GM21528 (cell line): ENCODE measurements around the gene UBE2R2.
"Not testable (repeated sequence)": the region's sequence is repeated elsewhere in the genome, so short reads cannot be mapped to it uniquely, and the experiment has no call there.

ENCODE experiments used
- ATAC-seq: cut with Tn5 transposase; IDR thresholded peaks from one replicate; pipeline ENCODE4 v1.9.1; 2021; ENCODE audit warnings: mild to moderate bottlenecking, moderate library complexity; ENCODE audit not compliant: unreplicated experiment, low FRiP score

The UBE2R2 gene, protein sequence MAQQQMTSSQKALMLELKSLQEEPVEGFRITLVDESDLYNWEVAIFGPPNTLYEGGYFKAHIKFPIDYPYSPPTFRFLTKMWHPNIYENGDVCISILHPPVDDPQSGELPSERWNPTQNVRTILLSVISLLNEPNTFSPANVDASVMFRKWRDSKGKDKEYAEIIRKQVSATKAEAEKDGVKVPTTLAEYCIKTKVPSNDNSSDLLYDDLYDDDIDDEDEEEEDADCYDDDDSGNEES

DNA sequence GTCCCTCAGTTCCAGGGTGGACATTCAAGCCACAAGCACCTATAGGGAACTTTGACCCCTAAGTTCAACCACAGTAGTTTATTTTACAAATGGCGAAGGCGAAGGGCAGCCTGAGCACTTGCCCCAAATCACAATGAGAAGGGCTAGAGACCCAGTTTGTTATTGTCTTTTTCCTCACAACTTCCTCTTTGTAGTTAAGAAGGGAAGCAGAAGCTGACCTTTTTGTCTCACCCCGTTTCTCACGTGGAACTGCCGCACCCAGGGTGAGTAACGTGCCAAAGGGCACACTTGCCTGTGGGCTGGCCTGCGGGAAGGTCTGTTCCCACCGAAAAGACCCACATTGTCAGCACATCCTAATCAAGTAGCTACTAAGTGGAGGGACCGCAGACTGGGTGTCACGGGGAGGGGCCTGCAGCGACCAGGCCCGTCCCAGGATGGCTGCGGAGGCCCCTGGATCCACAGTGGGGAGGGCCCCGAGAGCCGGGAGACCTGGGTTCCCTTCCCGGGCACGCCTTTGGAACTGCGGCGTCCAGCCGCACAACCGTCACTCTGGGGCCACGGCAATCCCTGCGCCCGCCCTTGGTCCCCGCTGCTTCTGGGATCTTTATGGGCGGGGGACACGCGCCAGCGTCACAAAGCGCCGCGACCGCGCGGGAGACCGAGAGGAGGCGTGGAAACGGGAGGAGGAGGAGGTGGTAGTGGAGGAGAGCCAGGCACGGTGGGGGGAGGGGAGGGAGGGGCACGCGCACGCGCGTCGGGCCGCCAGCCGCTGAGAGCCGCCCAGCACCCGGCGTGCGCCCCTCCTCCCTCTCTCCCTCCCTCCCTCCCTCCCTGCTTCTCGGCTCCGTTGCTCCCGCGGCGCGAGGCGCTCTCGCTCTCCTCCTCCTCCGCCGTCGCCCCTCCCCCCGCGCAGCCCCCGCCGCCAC is at the start of gene UBE2R2:
Gene UBE2R2, plus strand, starts transcription at position 834 of the 926 bp plus-strand sequence. CDS start 598 bp downstream, outside the sequence.
- ATAC-seq: peak; percentile 56

DNA sequence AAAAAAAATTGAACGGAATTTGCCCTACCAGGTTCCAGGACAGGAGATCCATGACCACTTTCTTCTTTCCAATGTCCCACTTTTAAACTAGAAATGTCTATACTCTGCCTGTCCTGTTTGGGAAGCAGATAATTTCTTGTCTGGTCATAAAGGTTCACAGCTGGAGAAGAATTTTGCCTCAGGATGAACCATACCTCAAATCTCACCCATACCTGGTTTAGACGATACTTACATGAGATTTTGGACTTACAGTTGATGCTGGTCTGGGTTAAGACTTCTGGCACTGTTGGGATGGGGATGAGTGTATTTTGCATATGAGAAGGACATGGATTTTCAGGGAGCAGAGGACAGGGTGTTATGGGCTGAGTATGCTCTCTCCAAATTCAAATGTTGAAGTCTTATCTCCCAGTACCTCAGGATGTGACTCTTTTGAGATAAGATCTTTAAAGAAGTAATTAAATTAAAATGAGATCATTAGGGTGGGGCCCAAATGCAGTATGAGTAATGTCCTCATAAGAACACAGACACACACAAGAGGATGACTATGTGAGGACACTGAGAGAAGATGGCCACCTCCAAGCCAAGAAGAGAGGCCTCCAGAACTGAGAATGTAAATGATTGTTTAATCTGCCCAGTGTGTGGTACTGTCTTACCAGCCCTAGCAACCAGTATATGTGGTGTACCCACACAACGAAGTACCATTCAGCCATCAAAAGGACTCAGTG is 46.6 kb upstream of the UBE2R2 start:
- ATAC-seq: not testable (repeated sequence)

DNA sequence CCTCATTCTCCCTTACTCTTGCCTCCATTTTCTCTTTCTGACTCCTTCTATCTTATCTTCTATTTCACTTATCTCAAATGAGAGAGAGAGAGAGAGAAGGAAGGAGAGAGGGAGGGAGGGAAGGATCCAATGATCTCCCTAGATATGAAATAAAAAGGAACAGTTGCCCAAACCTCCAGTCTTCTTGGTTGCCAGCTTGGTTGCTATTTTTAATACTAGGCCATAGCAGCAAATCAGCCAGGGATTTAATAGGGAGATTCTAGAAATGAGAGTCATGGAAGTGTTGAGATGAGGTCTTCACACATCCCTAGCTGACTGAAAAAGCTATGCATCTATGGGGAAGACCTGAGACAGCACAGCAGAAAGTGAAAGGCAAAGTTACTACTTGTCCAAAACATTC is 43.8 kb upstream of the UBE2R2 start:
- not testable (repeated sequence) for ATAC-seq

DNA sequence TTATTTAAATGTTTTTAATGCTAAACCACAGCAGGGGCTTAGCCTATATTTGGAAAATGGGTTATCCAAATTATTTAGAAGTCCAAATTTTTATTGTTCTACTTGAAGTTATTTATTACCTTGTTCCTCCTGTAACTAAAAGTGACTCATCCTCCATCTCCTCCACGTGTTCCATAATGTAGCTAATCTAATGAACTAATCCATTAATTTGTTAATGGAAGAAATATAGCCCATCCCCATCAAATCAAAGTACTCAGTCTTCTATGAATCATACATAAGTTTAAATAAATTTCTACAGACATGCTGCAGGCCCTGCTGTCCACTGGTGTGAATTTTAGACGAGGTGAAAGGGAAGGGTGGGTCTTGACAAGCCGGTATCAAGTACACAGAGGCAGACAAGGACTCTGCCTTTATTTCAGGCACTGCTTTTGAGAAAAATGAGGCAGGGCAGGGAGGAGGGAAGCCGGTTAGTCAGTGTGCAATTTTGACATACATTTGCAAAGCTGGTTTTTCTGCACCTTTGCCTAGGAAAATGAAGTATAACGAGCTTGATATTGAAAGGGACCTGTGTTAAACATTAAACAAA is 42.8 kb upstream of the UBE2R2 start:
- not testable (repeated sequence) for ATAC-seq

DNA sequence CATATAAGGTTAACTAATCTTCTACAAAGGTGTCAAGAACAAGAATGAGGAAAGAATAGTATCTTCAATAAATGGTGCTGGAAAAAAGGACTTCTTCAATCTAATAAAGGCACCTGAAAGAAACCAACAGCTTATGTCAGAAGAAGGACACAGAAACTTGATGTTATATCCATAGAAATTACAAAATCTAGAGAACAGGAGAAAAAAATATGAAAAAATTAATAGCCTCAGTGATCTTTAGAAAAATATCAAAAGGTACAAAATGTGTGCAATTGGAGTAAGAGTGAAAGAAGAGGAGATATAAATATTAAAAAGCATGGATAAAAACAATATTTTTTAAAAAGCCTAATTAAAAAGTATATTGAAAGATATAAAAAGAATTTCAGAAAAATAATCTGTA is 40.4 kb upstream of the UBE2R2 start:
- ATAC-seq: no peak

DNA sequence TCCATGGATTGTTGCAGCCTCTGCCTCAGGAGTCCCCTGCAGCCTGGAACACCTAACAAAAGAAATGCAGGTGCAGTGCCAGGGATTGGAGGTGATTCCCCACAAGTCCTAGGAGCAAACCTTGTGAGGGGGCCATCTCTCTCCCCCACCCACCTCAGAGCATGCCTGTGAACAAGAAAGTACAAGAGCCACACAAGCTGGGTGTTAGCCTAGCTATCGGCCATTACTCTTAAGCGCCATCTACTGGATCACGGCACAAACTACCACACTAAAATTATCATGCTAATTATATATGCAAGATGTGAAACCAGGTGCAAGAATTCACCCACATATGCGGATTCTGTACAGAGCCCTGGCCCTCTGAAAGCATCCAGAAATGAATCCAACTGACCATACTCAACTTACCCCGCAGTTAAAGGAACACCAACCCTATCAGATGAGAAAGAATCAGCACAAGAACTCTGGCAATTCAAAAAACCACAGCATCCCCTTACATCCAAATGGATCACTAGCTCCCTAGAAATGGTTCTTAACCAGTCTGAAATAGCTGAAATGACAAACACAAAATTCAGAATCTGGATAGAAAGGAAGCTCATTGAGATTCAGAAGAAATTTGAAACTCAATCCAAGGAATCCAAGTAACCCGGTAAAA is 38.1 kb upstream of the UBE2R2 start:
- peak; percentile 60 for ATAC-seq

DNA sequence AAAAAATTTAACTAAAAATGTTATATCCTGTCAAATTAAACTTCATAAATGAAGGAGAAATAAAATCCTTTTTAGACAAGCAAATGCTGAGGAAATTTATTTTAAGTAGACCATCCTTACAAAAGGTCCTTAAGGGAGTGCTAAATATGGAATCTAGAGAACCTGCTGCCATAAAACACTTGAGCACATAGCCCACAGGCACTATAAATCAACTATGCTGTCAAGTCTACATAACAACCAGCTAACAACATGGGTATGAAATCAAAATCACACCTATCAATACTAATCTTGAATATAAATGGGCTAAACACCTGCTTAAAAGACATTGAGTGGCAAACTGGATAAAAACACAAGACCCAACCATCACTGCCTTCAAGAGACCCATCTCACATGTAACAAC is 36.7 kb upstream of the UBE2R2 start:
- no peak for ATAC-seq

DNA sequence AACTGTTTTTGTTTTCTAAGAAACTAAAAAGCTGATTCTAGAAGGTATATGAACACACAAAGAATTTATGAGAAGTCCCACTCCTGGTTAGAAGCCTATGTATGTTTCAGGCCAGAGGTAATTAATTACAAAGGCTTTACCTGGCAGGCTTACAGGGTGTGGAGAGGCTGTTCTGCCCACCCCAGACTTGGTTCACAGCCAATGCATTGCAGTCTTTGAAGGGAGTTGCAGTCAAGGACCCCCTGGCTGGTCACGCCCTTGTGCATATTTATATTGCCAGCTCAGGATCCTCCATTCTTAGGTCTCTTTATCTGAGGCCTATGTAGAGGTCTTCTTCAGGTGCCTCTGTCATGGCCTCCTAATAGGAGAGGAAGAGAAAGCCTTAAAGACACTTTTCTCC is 35.2 kb upstream of the UBE2R2 start:
- no peak for ATAC-seq

DNA sequence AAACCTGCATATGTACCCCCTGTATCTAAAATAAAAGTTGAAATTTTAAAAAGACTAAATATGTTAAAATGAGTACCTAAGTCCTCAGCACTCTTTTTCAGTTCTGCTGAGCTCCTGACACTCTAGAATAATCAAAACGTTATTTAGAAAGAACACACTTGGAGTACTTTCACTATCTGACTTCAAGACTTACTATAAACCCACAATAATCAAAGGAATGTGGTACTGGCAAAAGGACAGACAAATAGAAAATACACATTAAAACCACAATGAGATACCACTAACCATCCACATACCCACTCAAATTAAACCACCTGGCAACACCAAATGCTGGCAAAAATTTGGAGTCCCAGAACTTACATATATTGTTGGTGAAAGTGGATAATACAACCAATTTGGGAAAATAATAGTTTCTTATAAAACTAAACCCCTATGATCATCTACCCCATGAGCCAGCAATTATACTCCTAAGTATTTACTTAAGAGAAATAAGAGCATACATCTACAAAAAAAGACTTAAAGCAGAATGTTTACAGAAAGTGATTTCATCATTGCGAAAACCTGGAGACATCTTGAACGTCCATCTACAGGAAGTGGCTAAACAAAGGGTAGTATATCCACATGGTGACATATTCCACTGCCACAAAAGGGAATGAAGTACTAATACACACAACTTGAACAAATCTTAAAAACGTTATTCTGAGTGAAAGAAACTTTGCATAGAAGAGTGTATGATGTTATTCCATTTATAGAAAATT is 34.4 kb upstream of the UBE2R2 start:
- no peak for ATAC-seq

DNA sequence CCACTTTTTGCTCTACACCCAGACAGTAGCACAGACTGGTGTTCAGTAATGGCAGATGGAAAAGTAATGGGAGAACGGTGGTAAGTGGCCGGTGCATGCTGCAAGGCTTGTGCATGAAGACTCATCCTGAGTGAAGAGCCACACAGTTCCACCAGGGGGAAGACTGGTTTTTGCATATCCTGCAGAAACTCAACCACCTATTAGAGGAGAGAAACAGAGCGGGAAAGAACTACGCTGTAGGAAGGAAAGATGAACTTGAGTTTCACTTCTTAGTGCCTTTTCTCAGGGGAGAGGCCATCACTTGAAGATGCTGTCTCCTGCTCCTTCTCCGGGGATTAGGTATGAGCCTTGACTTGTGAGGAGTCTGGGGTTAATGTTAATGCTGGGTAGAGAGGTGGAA is 31.0 kb upstream of the UBE2R2 start:
- no peak for ATAC-seq

DNA sequence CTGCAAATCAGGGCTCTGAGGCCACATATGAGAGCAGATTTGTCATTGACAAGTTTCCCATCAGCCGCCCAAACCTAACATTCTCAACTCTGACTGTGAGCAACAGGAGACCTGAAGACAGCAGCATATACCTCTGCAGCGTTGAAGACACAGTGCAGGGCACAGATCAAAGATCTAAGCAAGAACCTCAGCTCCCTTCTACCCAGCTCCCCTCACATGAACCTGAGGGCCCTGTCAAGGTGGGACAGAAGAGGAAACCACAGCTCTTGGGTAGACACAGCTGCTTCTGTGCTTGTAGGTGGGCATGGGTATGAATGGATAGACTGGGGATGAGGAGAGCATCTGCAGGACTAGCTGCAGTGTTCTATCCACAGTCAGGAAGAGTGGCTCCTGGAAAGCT is 30.3 kb upstream of the UBE2R2 start:
- ATAC-seq: no peak

DNA sequence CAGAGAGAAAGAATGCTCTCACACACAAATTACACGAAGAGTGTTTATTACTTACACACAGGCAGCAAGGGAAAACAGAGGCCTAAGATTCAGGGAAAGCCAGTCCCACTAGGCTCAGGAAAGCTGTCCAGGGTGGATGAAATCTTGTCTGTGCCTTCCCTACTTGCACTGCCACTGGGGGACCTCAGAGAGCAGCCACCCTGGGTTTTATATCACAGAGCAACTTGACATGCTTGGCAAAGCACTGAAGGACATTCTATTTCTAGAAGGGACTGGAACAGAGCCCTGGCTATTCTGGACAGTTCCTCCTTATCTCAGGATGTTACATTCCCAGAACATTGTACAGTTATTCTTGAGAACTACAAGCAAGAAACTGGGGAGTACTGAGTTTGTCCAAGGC is 29.1 kb upstream of the UBE2R2 start:
- ATAC-seq: no peak

DNA sequence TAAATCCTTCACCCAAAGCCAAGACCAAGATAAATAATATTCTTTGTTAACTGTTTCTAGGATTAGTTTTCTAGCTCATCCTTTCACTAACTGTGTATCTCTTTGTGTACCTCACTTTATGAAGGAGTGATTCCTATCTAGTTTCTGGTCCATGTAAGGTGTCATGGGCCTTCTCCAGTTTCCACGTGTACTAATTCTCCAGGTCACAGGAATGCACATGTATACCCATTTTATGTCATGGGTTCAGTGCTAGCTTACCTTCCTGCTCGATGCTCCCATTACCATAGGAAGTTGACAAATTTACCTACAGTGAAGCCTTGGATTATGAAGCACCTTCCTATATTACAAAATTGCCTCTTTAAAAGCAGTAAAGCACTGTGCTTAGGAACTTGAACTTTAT is 27.5 kb upstream of the UBE2R2 start:
- ATAC-seq: not testable (repeated sequence)

DNA sequence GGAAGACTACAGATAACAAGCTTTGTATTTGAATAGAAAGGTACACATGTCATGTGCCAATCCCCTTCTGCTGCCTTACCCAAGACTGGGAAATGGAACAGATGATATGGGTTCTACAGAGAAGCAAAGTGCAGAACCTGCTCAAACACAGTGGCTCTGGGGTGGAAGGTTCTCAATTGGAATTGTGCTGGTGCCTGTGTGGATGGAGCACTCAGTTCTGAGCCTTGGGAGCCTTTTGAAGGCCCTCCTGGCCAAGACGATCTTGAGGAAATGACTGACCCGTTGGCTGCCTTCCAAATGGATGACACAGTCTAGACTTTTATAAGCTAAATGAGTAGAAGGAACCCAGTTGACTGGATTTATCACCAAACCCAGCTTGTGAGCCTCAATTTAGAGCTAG is 25.8 kb upstream of the UBE2R2 start:
- ATAC-seq: no peak

DNA sequence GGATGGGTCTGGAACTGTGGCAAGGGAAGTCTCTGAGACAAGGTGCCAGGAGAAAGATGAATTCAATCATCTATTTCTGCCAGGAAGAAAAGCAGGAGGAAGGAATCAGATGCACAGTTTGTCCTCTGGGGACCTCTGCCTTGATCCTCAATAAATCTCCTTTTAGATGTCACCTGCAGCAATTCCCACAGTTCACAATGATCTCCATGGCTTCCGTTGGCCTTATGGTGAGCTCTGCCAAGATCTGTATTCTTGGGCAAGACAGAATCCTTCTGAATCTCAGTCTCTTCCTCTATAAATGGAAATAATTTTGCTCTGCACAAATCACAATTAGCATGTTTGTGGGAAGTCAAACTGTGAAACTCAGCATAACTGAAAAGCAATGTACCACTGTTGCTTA is 23.5 kb upstream of the UBE2R2 start:
- not testable (repeated sequence) for ATAC-seq

DNA sequence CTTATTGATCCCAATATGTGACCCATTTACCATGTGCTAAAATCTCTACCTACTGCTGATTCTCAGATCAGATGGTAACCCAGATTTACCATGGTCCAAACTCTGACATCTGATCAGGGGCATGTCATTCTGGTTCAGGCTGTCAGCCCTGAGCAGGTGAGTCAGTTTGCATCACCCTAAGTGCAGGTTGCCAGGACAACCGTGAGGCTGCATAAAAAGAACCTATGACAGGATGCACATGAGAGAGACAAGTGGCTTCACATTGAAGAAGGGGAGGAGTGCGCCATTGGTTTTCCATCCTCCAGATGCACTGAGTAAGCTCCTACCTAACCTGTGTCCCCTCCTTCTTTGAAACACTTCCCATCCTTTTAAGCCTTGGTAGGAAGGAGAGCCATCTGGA is 22.4 kb upstream of the UBE2R2 start:
- no peak for ATAC-seq

DNA sequence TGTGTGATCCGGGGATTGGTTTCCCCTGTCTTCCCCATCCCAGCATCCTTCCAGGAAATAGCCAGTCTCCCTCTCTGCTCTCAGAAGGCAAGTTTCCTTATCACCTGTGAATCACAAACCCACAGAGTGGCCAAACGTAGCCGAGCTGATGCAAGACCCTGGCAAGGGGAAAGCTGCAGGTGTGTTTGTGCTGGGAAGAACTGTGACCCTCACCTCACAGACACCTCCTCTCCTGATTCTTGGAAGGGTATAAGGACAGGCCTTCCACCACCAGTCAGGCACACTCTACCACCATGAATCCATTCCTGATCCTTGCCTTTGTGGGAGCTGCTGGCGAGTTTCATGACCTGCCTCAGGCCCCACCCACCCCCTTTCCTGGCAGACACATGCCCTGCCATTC is 21.7 kb upstream of the UBE2R2 start, which contains the start of gene PRSS3:
Gene PRSS3, plus strand, starts transcription at position 281 of the 400 bp plus-strand sequence. Its CDS starts 13 bp downstream, at position 294.
- no peak for ATAC-seq

DNA sequence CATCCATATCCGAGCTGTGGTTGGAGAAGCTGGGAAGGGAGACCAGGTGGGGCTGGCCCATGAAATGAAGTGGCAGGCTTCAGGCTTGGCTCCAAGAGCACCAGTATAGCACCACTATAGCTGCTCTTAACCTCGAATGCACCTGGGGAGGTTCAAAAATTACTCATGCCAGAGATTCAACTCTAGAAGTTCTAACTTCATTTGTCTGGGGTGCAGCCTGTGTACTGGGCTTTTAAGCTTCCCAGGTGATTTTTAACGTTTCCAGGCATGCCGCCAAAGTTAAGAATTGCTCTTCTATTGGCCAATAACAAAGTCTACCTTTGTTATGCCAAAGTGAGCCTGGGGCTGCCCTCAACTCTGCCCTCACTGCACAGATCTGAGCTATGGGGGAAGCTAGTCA is 21.1 kb upstream of the UBE2R2 start:
- ATAC-seq: no peak

DNA sequence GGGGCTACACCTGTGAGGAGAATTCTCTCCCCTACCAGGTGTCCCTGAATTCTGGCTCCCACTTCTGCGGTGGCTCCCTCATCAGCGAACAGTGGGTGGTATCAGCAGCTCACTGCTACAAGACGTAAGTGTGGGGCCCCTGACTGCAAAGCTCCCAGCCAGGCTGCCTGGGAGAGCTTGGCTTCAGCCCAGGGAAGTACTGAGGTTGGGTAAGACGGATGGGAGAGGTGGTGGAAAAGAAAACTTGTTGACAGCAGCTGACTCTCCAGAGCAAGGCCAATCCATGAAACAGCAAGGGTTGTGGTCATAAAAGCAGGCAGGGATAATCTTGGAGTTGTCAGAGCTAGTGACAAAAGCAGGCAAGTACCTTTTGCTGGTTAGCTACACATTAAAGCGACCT is 20.3 kb upstream of the UBE2R2 start:
- not testable (repeated sequence) for ATAC-seq
